ENCODE results near the gene PI4KB.

PI4KB gene

DNA sequence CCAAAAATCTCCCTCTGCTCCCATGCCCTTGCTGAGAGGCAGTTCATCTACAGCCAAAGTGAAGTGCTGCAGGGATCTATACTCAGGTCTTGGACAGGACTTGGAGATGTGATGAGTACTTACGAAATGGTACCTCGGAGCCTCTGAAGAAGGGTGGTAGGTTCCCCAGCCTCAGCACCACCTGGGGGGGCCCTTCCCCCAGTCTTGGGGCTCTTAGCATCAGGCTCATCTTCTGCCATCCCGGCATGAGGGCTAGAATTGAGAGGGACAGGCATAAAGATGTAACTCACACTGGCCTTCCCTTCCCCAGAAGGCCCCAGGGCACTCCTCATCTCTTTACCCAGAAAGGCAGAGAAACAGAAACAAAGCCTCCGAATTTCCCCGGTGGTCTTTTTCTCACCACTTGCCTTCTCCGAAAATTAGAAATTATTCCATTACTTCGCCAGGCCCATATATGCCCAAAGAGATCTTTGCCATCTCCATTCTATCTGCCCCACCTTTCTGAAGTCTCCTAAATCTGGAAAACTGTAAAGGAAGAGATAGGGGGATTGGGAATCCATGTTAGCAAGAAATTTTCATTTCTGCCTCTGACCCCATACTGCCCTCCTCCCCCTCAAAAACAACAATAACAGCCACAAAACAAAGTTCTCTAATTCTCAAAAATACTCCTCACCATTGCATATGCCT lies 19.0 kb upstream of the PI4KB start:
- DNase-seq, result no peak

DNA sequence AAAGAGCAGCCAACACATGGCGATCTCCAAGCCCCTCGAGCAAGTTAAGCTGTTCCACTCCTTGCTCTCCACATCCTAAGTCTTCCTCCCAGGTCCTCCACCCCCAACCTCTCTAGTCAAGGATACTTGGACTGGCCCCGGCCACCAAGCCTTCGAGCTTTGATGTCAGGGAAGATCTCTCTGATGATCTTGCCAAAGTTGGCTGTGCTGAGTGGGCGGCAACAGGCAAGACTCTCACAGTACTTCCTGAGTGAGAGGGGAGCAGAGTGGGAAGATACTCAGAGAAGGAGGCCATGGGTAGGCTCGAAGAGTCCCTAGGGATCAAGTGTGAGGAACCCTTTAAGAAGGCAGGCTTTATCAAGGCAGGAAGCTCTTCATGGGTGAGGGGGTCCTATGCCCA lies 17.1 kb upstream of the PI4KB start:
- DNase-seq, result no peak

DNA sequence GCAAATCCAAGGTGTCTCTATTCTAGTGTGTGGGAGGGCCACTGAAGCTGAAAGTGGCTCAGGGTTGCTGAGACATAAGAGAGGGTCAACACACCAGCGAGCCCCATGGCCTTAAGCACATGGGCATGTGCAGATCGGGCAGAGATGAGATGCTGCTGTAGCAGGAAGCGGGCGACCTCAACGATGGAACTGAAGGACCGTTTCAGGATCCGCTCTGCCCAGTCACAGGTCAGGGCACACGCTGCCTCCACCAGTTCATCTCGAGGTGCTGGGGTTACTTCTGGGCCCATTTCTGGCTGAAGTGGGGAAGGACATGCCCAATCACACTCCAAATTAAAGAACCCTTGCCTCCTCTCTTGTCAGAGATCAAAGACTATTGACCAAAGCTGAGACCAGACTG lies 16.4 kb upstream of the PI4KB start:
- no peak for DNase-seq

DNA sequence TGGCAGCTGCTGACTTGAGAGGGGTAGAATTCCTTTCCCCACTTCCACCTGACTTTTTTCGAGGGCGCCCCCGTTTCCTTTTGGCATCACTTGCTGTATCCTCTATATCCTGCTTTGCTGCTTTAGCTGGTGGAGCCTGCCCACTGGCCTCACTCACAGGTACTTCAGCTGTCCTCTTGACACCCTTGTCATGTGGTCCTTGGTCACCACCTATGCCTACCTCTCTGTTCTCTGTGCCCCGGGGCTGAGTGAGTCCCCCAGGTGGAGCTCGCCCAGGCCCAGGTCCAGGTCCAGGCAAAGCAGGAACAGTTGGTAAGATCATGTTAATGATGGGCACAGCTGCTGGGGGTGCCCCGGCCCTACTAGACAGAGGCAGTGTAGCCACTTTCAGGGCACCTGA lies 15.4 kb upstream of the PI4KB start:
- no peak for DNase-seq

DNA sequence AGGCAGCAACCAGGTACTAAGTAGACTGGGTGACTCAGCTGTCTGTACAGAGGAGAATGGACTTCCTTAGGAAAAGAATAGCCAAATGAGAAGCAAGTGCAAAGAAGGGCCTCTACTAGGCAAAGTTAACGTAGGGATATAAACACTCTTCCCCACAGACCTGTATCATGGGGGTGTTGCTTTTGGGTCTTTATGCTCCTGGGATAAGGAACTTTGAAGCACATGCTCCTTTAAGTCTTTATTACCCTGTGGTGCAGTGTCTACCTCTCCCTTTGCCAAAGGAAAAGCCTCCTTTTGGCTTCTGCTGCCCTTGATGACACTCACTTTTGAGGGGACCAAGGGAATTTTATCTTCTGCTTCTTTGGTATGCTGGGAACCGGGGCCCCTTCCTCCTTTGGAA lies 14.8 kb upstream of the PI4KB start:
- DNase-seq, result no peak

DNA sequence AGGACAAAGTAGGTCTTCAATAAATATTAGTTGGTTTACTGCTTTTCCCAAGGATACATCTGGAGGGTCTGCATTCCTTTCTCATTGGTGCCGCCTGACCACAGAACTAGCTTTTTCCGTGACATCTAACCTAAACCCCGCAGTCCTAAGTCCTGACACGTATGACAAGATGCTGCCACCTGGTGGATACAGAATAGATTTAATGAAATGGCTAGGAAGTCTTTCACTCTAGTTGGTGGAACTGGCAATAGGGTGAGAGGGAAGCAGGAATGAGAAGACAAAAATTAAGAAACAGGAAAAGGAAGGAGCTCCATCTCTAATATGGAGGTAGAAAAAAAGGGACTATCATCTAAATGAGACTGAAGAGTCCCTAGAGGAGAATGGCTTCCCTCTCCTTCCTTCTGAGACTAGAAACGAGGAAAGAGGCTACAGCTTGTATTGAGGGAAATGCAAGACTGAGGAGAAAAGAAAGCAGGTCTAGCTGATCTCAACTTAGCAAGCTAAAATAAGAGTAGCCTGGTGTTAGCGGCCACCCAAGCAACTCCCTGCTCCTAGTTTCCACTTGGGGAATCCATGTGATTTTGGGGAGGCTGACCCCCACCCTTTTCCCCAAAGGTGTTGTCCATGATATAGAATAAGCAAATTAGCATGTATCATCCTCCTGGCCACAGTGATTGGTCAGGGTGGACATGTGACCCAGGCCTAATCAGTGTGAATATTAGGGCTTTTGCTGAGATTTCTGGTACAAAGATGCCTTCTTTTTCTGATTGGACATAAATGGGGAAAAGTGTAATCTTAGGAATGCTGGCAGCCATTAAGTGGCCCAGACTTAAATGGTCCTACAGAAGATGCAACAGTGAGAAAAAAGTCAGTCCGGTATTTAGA lies 13.9 kb upstream of the PI4KB start:
- no peak for DNase-seq

DNA sequence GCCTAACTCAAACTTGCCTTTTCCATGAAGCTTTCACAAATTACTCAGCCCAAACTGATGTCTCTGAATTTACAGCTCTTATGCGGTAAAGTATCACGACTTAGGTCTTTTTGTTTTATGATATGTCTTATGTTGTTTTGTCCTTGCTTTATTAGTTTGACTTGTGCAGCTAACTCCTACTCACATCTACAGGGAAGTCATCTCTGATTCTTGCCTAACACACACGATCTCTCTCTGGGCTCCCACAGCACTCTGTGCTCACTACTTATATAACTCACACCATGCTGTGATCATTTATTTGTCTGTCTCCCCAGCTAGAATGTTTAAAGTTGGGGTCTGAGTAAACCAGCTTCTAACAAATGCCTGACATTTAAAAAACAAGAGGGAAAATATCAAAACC lies 9.3 kb upstream of the PI4KB start:
- no peak for DNase-seq

DNA sequence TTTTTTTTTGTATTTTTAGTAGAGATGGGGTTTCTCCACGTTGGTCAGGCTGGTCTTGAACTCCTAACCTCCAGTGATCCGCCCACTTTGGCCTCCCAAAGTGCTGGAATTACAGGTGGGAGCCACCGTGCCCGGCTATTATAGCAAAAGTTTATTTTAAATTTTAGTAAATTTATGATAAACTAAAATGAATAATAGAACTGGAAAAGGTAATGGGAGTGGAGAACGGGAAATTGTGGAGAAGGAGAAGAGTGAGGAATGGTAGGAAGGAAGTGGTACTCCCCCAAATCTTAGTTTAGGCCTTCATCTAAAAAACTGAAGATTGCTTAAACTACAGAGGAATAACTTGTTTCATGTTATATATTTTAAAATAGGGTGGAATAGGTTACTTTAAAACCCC lies 7.6 kb upstream of the PI4KB start:
- DNase-seq, result no peak

DNA sequence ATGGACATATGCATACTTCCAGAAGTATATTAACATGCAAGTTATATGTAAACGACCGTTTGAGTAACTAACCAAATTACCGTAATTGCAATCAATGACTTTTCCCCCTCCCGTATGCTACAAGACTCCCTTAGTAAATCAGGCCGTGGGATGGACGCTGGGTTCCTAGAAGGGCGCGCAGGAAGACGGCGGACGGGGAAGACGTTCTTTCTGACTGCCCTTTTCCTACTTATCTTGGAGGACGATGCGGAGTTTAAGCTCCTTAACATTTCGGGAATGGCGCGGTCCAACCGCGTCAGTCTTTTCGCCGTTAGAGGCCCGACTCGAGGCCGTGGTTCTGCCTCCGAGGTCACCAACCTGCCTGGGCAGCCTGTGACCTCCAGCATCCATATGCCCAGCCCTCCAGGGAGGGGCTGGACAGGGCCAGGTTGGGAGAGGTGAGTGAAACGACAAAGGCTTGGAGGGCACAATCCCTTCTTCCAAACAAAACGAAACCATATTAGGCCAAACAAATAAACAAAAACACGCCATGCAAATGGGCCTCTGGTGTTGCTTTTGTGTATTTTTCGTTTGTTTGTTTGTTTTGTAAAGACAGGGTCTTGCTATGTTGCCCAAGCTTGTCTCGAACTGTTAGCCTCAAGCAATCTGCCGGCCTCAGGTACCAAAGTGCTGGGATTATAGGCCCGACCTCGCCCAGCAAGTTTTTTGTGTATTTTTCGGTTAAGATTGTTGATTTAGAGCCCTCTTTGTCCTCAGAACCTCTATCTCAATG lies 873 bp upstream of the PI4KB start:
- DNase-seq, result no peak

DNA sequence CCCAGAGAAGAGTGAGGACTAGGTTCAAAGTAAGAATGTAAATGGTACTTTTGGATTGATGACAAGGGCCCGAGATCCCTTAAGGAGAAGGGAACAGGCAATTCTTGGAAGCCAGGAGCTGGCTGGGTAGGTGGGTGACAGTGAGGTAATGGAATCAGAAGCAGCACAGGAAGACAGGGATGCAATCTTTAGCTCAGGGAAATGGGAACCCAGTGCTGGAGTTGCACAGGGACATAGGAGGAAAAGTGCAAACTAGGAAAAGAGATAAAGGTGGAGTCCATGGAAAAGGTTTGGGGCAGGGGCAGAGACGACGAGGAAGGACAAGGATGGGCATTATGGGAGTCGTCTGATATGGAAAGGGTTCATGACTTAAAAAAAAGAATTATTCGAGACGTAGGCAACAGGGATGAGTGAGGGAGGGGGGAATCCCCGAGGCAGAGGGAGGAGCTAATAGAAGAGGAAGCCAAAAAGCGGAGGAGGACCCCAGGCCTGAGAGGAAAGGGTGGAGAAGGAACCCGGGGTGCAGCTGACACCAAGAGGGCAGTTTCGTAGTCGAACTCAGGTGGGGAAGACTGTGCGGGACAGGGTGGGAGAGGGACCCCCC lies 495 bp downstream of the PI4KB start:
- no peak for DNase-seq

DNA sequence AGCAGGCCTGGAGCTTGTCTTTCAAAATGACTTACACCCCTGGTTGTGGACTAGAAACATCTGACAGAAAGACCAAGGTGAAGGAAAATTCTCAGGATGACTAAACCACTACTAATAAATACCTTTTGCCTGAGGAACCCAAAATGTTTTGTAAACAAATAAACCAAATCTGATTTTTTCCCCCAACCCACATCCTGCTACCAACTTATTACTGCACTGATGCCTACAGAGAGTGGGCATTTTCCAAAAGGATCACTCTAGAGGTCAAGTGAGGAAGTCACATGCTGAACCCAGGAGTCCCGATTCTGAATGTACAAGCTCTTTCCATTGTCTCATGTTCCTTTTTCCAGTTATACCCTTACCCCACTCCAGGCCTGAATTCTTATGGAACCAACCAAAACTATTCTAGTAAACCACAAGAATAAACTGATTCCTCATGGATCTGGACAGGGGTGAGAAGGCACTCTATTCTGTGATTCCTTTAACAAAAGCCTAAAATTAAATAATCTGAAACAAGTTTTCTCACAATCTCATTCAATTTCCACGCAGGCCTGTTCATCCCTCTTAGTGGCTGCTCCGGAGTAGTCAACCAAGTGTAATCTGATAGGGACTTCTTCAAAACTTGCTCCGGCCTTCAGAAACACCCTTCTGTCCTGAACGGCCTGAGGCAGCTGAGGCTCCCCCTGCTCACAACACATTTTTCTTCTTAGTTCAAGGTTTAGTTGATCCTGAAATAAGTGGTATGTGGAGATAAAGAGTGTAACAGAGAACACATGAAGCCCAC lies 1.4 kb downstream of the PI4KB start:
- DNase-seq, result no peak

DNA sequence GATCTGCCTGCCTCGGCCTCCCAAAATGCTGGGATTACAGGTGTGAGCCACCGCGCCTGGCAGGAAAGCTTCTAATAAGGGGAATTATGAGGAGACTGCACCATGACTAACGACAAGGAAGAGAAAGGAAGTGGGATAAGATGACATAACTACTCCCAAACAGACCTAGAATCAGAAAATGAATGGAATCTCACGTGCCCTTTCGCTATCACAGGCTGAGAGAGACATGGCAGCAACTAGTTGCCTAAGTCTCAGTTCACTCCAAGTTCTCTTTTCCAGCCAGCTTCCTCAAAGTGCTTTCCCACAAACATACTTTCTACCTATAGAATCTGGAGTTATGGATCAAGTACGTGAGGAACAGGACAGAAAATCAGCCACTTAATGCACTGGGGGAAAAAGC lies 2.0 kb downstream of the PI4KB start:
- DNase-seq, result no peak

DNA sequence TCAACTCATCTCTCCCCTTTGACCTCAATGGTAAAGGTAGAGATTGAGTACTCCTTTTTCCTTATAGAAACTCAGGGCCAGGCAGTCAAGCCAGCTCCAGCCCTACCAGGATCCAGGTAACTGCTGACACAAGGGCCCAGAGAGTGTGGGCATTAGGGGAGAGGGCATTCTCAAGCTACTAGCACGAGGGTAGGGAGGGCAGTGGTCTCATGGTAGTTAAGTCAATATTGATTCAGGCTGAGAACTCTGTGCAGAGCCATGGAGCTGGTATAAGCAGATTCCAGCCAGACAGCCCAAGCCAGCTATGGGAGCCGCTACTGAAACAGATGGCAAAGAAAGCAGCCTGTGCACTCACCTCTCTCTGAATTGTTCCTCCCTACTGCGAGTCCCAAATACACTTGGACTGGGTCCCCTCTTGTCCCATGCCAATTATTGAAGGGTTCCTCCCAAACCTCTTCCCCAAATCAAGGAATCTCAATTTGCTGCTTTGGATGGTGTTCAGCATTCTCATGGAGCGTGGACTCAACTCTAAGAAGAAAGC lies 2.8 kb downstream of the PI4KB start:
- DNase-seq, result no peak

DNA sequence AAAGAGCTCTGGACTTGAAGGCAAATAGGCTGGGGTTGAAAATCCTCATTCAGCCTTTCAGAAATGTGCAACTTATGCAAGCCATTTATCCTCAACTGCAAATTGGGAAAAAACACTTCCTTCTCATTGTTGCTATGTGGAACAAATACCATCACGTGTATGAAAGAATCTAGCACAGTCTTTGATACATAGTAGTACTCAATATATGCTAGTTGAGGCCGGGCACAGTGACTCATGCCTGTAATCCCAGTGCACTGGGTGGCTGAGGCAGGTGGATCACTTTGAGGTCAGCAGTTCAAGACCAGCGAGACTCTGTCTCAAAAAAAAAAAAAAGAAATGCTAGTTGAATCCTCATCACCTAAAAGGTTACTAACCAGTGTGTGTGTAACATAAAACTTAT lies 8.2 kb downstream of the PI4KB start:
- DNase-seq, result no peak

DNA sequence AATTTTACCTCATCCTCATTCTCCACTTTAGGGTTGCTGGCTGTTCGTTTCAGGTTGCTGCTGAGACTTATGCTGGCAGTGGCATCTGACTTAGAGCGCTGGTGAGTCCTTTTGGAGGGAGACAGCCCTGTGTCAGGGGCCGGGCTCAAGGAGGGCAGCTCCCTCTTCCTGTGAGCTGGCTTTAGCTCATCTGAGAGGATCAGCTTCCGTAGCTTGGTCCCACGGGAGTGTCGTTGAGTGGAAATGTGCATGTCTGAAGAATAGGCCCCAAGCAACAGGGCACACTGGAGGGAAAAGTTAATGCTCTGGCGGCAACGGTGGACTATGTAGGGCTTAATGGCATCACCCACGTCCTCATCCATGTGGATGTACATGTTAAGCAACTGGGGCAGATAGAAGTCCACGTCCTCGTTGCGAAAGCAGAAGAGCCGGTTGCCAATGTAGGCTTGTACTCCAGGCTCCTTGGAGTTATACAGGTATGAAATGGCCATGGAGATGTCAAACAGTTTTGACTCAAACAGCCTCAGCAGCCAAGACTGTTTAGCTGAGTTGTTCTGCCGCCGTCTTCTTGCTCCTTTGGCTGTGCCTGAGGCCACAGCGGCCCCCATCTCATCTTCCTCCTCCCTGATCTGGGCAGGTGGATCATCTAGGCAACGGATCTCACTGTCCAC lies 11.5 kb downstream of the PI4KB start:
- DNase-seq, result no peak

DNA sequence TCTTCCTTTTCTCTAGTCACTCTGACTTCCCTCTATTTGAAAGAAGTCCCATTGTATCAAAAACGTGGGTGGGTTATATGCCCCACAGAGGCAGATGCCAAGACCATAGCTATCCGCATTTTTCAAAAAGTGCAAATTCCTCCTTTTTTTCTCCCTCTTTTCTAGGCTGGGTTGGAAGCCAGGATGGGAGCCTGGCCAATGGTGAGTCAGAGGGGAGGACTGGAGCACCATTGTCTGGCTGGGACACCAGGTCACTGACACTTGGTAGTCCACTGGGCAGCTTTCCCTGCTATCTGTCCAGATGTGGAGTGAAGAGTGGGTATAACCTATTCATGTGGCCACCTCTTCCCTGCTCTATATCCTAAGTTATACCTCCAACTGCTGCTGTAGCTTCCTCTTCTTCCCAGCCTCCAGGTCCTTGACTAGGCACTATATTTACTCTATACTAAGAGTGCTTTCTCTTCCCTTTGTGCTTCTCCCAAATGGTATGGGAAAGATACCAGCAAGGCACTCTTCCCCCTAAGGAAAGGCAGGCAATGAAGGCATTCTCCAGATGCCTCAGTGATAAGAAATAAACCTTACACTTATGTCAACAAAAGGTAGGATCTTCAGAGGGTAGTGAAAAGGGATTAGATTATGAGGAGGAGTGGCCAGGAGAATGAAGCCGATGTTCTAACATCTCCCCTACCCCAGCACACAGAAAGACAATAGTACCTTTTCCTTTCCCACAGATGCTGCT lies 12.9 kb downstream of the PI4KB start:
- DNase-seq, result no peak

DNA sequence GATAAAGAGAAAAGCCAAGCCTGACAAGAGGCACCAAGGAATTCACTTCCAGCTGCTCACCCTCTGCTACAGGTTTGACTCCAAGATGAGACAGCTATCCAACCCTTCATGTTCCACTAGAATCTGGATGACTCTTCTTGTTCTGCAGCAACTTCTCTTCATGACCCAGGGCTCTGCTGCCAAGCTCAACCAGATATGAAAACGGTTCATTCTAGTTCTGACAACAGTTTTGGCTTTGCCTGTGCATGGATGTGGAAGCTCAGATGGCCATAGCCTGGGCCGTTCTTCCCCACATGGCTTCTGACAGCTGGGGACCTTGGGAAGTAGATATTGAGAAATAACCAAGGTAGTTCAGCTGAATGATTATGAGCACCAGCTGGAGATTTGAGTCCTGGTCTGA lies 13.7 kb downstream of the PI4KB start:
- no peak for DNase-seq

DNA sequence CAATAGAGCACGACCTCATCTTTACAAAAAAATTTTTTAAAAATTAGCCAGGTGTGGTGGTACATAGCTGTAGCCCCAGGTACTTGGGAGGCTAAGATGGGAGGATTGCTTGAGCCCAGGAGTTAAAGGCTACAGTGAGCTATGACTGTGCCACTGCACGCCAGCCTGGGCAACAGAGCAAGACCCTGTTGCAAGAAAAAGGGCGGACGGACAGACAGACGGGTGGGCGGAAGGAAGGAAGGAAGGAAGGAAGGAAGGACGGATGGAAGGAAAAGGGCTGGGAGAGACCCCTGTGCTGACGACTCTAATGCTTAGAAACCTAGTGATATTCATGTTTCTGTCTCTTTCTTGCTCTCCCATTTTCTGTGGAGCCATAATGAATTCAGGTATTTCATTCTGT lies 14.4 kb downstream of the PI4KB start:
- no peak for DNase-seq

DNA sequence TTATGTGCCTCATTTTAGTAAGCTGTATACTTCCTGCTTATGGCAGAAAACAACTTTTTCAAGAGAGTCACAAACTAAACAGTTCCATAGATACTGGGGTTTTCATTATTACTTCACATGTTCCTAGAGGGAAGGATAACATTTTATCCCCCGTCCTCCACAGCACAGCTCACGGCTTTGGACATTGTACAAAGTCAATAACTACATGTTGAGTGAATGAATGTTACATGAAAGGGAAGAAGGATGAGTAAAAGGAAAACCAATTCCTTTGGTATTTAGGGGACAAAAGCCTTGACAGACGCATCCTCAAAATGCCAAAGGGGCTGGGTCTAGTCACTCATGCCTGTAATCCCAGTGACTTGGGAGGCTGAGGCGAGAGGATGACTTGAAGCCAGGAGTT lies 14.8 kb downstream of the PI4KB start:
- no peak for DNase-seq

DNA sequence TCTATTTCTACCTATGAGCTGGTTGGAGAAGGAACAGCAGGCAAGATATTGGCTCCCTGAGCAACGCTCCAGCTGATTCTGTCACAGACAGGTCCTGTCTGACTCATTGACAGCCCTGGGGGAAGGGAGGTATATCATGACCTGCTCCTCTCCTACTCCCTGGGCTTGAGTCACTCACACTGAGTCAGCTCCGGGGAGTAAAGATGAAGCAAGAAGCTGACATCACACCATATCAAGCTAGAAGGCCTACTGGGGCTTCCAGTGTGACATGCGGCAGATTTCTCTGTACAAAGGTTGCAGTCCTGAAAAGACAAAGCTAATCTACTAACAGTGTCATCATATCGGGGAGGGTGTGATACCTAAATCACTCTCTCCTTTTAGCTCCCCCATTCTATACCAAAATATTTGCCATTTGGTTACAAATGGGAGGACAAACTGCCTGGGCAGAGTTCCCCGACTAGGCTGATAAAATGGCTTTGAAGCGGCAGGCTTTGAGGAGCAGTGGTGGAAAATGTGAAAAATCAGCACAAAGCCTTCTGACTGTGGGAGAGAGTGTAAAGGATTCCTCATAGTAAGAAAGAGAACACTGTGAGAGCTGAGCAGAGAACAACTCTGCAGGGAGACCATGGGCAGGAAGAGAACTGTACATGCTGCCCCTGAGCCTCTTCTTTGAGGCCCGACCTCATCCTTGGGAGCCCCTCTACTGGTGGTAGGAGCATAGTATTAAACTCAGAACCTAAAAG lies 15.5 kb downstream of the PI4KB start:
- DNase-seq, result peak; percentile 75
